DND-41 (cell line): ENCODE measurements around the gene PNKP.
"Not testable (repeated sequence)": the region's sequence is repeated elsewhere in the genome, so short reads cannot be mapped to it uniquely, and the experiment has no call there.

ENCODE experiments used
- ATAC-seq: fragments of 200-7000 bp; cut with Tn5 transposase; 3 replicates; pipeline ENCODE4 v1.9.1; 2021; ENCODE audit warnings: low read depth; ENCODE audit not compliant: insufficient read depth
- DNase-seq: peaks from one replicate; pipeline ENCODE4 v3.0.0-alpha.2; 2020
- H2AFZ ChIP-seq: 2 replicates; pipeline ENCODE4 v1.6.0; 2012; ENCODE audit warnings: low read depth, low read length
- H3K27ac ChIP-seq: 2 replicates; pipeline ENCODE4 v1.5.1; 2012; ENCODE audit warnings: low read length, inconsistent platforms
- H3K27me3 ChIP-seq: fragments of 200-600 bp; sonication (generic); 2 replicates; pipeline ENCODE4 v1.6.0; 2012; ENCODE audit warnings: low read length, mild to moderate bottlenecking, inconsistent platforms; ENCODE audit not compliant: insufficient read depth, poor library complexity
- H3K36me3 ChIP-seq: 2 replicates; pipeline ENCODE4 v1.5.1; 2012; ENCODE audit warnings: low read length, inconsistent platforms; ENCODE audit not compliant: insufficient read depth
- H3K4me1 ChIP-seq: 2 replicates; pipeline ENCODE4 v1.5.1; 2012; ENCODE audit warnings: mild to moderate bottlenecking, low read length; ENCODE audit not compliant: insufficient read depth
- H3K4me2 ChIP-seq: 2 replicates; pipeline ENCODE4 v1.6.0; 2012; ENCODE audit warnings: mild to moderate bottlenecking, moderate library complexity, low read length, inconsistent platforms; ENCODE audit not compliant: insufficient read depth
- H3K4me3 ChIP-seq, 2 experiments: fragments of 200-600 bp in 1 of 2; shearing (Covaris generic) in 1 of 2; 2 replicates each; pipeline ENCODE4 v1.5.1; 2012 to 2016; ENCODE audit warnings: inconsistent platforms in 2 of 2, low read length in 2 of 2, mild to moderate bottlenecking in 2 of 2, low read depth in 1 of 2, moderate library complexity in 1 of 2
- H3K79me2 ChIP-seq: 2 replicates; pipeline ENCODE4 v1.6.0; 2012; ENCODE audit warnings: low read length, inconsistent platforms; ENCODE audit not compliant: insufficient read depth
- H3K9ac ChIP-seq: 2 replicates; pipeline ENCODE4 v1.6.0; 2012; ENCODE audit warnings: low read depth, mild to moderate bottlenecking, inconsistent platforms, low read length, moderate library complexity
- H3K9me3 ChIP-seq: 2 replicates; pipeline ENCODE4 v1.5.1; 2012; ENCODE audit warnings: low read length, moderate library complexity, mild to moderate bottlenecking, inconsistent platforms; ENCODE audit not compliant: insufficient read depth, severe bottlenecking
- H4K20me1 ChIP-seq: 2 replicates; pipeline ENCODE4 v1.6.0; 2012; ENCODE audit warnings: low read length; ENCODE audit not compliant: insufficient read depth
- EZH2 ChIP-seq: IDR thresholded peaks from 3 replicates; pipeline ENCODE4 v1.6.1; 2012; ENCODE audit warnings: borderline replicate concordance, low read depth, mild to moderate bottlenecking, moderate library complexity, low read length, inconsistent platforms; ENCODE audit not compliant: severe bottlenecking
- TF ChIP-seq, protein P1 (sequence below): IDR thresholded peaks from 2 replicates; pipeline ENCODE4 v1.5.1; 2012; ENCODE audit warnings: borderline replicate concordance, low read length, moderate library complexity, mild to moderate bottlenecking; ENCODE audit not compliant: poor library complexity, severe bottlenecking; ENCODE audit errors: extremely low read depth

Gene PNKP

DNA sequence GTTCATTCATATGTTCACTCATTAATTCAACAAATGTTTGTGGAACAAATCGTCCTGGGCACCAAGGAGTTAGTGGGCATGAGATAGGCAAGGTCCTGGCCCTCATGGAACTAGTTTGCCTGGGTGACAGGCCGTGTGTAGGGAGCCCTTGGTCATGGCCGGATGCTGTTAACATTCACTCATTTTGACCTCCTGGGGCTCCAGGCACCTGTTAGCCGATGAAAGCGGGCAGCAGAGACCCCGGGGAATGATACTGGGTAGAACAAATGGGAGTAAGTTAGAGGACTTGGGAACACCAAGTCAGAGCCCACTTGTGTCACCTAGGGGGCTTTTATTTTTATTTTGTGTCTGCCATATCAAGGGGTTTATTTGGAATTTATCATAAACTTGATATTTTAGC is 42.7 kb downstream of the PNKP start:
- H3K36me3 ChIP-seq, result peaks cover 53% of the 10 kb centered on the region
- no peak for DNase-seq
- H3K27ac ChIP-seq, result no peak overlapping the region
- H3K79me2 ChIP-seq, result peaks cover 66% of the 10 kb centered on the region
- H3K4me3 ChIP-seq, result no peak overlapping the region
- no peaks in the 10 kb centered on the region for H3K9me3 ChIP-seq
- H3K4me1 ChIP-seq, result peaks cover 2% of the 10 kb centered on the region; the same call in 1 of the 2 replicates
- no peak for ATAC-seq
- H2AFZ ChIP-seq, result no peak overlapping the region
- no peak overlapping the region for H3K9ac ChIP-seq
- no peak for TF ChIP-seq EZH2
- TF ChIP-seq, protein P1, sequence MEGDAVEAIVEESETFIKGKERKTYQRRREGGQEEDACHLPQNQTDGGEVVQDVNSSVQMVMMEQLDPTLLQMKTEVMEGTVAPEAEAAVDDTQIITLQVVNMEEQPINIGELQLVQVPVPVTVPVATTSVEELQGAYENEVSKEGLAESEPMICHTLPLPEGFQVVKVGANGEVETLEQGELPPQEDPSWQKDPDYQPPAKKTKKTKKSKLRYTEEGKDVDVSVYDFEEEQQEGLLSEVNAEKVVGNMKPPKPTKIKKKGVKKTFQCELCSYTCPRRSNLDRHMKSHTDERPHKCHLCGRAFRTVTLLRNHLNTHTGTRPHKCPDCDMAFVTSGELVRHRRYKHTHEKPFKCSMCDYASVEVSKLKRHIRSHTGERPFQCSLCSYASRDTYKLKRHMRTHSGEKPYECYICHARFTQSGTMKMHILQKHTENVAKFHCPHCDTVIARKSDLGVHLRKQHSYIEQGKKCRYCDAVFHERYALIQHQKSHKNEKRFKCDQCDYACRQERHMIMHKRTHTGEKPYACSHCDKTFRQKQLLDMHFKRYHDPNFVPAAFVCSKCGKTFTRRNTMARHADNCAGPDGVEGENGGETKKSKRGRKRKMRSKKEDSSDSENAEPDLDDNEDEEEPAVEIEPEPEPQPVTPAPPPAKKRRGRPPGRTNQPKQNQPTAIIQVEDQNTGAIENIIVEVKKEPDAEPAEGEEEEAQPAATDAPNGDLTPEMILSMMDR, result no peak
- no peaks in the 10 kb centered on the region for H3K27me3 ChIP-seq
- H4K20me1 ChIP-seq, result peaks cover 24% of the 10 kb centered on the region; the same call in 1 of the 2 replicates
- no peak overlapping the region for H3K4me2 ChIP-seq

GRCh38 chr19:49823472-49823871 is 43.9 kb downstream of the PNKP start:
- H2AFZ ChIP-seq, result no peak overlapping the region
- no peak for TF ChIP-seq EZH2
- TF ChIP-seq, protein P1, result no peak
- H3K36me3 ChIP-seq, result peaks cover 51% of the 10 kb centered on the region
- H3K27me3 ChIP-seq, result no peaks in the 10 kb centered on the region
- peaks cover 12% of the 10 kb centered on the region for H3K4me1 ChIP-seq
- no peaks in the 10 kb centered on the region for H3K9me3 ChIP-seq
- H3K4me3 ChIP-seq, result no peak overlapping the region
- H3K9ac ChIP-seq, result no peak overlapping the region
- H3K27ac ChIP-seq, result no peak overlapping the region
- no peak overlapping the region for H3K4me2 ChIP-seq
- no peak for ATAC-seq
- H4K20me1 ChIP-seq, result peaks cover 23% of the 10 kb centered on the region
- H3K79me2 ChIP-seq, result peaks cover 78% of the 10 kb centered on the region
- no peak for DNase-seq

DNA sequence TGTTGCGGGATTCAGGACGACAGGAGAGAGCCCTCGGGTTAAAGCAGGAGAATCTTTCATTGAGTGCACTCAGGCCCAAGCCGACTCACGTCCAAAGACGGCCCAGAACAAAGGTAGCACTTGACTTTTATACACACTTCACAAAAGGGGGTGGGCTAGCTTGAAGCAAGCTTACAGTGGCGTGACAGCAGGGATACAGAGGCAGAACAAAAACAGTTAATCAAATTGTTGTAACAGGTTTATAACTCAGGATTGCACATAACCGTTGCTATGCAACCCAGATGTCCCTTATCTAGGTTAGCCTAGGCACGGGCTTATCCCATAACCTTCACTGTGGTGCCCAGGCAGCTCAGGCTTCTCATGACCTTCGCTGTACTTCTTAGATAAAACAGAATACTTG is 47.3 kb downstream of the PNKP start:
- no peak for TF ChIP-seq EZH2
- TF ChIP-seq, protein P1, result no peak
- H3K79me2 ChIP-seq, result peaks cover 59% of the 10 kb centered on the region
- peaks cover 34% of the 10 kb centered on the region for H3K36me3 ChIP-seq
- H3K4me3 ChIP-seq, result no peak overlapping the region
- H4K20me1 ChIP-seq, result peaks cover 9% of the 10 kb centered on the region
- H3K4me2 ChIP-seq, result no peak overlapping the region
- H3K4me1 ChIP-seq, result peaks cover 21% of the 10 kb centered on the region
- H3K27ac ChIP-seq, result no peak overlapping the region
- H3K9ac ChIP-seq, result no peak overlapping the region
- H3K27me3 ChIP-seq, result no peaks in the 10 kb centered on the region
- ATAC-seq, result no peak
- H2AFZ ChIP-seq, result no peak overlapping the region
- H3K9me3 ChIP-seq, result no peaks in the 10 kb centered on the region
- DNase-seq, result no peak

DNA sequence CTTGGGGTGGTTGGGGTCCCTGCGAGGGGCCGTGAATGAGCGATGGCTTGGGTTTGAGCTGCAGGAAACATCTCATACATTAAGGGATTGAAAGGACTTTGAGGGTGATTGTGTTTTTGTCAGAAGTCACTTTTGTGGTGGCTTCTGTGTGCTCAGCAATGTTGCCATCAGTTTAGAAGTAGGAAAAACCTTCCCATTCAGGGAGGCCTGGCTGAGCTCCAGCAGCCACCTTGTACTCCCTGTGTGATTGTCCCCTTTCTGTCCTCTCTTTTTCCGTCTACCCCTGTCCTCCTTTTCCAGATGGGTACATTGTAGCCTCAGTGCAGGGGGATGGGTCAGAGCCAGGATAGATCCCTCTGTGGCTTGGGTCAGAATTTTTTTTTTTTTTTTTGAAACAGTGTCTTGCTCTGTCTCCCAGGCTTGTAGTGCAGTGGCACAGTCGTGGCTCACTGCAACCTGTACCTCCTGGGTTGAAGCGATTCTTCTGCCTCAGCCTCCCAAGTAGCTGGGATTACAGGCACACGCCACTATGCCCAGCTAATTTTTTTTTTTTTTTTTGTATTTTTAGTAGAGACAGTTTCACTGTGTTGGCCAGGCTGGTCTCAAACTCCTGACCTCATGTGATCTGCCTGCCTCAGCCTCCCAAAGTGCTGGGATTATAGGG is 47.8 kb downstream of the PNKP start:
- Histone ChIP-seq H3K4me2 (peak overlapping the region; percentile 87), H3K9ac (peak overlapping the region; percentile 82), H3K36me3 (peaks cover 34% of the 10 kb centered on the region), H3K4me3 (peak overlapping the region in 1 of 2 experiments; percentile 88; a peak in 2 of 4 replicates), H3K4me1 (peaks cover 21% of the 10 kb centered on the region), H3K27ac (peak overlapping the region; percentile 93), H3K79me2 (peaks cover 55% of the 10 kb centered on the region)
- H3K27me3 ChIP-seq, DNase-seq, H2AFZ ChIP-seq, ATAC-seq, H4K20me1 ChIP-seq, H3K9me3 ChIP-seq: not testable (repeated sequence)
